Measurements from ENCODE around the gene TCEAL4.

GRCh38 chrX:103539695-103540094 lies 45.6 kb upstream of the TCEAL4 start:
- TF ChIP-seq POLR2A (IDR thresholded peaks at IDR 0.05) (no peak), CTCF (IDR thresholded peaks at IDR 0.05) (no peak), POLR2AphosphoS5 (IDR thresholded peaks at IDR 0.05) (no peak)
